Liver (tissue), 9 donors: Measurements from ENCODE around the gene ANKRD33B. TPM values are rescaled to one million over a fixed set of nuclear protein-coding genes. Genes with fewer than 3 reads are reported as not detected.

ENCODE experiments used
- DNase-seq: peaks from one replicate; pipeline ENCODE4 v3.0.0-alpha.2; 2017; ENCODE audit warnings: low spot score
- H3K27ac ChIP-seq, 2 donors: one replicate each; pipeline ENCODE4 v1.7.0; 2013; ENCODE audit warnings: inconsistent platforms in 2 of 2, low read length in 2 of 2, control low read depth in 1 of 2, low read depth in 1 of 2, mild to moderate bottlenecking in 1 of 2
- H3K27me3 ChIP-seq, 4 donors: one replicate each; pipeline versions ENCODE4 v1.6.1 to v1.7.0; 2013; ENCODE audit warnings: low read length in 3 of 4, inconsistent platforms in 1 of 4, mild to moderate bottlenecking in 1 of 4, moderate library complexity in 1 of 4; ENCODE audit not compliant: control insufficient read depth in 4 of 4, insufficient read depth in 4 of 4
- H3K36me3 ChIP-seq, 4 donors: one replicate each; pipeline versions ENCODE4 v1.6.1 to v1.7.0; 2013; ENCODE audit warnings: low read length in 3 of 4, mild to moderate bottlenecking in 3 of 4, low read depth in 1 of 4, moderate library complexity in 1 of 4; ENCODE audit not compliant: control insufficient read depth in 4 of 4, insufficient read depth in 3 of 4
- H3K4me1 ChIP-seq, 4 donors: one replicate each; pipeline versions ENCODE4 v1.6.1 to v1.7.0; 2013; ENCODE audit warnings: low read length in 3 of 4, mild to moderate bottlenecking in 3 of 4, moderate library complexity in 1 of 4; ENCODE audit not compliant: control insufficient read depth in 4 of 4, insufficient read depth in 4 of 4
- H3K4me3 ChIP-seq, 3 donors: one replicate each; pipeline versions ENCODE4 v1.6.1 to v1.7.0; 2013; ENCODE audit warnings: low read length in 3 of 3, control low read depth in 1 of 3, low read depth in 1 of 3, mild to moderate bottlenecking in 1 of 3
- H3K9ac ChIP-seq, 2 donors: one replicate each; pipeline ENCODE4 v1.7.0; 2013; ENCODE audit warnings: low read length in 2 of 2, mild to moderate bottlenecking in 2 of 2, moderate library complexity in 2 of 2, control low read depth in 1 of 2, low read depth in 1 of 2
- H3K9me3 ChIP-seq, 4 donors: one replicate each; pipeline versions ENCODE4 v1.6.1 to v1.7.0; 2013; ENCODE audit warnings: low read length in 3 of 4; ENCODE audit not compliant: control insufficient read depth in 4 of 4
- CTCF ChIP-seq: fragments of 150-350 bp; IDR thresholded peaks from 2 replicates; pipeline ENCODE4 v1.5.1; 2017; ENCODE audit warnings: improper control_type of control experiment, low read depth, low read length; ENCODE audit not compliant: missing input control
- EGR1 ChIP-seq, 2 donors: IDR thresholded peaks; 2 replicates each; pipeline ENCODE4 v1.6.1; 2016 to 2018; ENCODE audit warnings: antibody characterized with exemption in 2 of 2, low read depth in 2 of 2
- FOXA1 ChIP-seq: IDR thresholded peaks from 2 replicates; pipeline ENCODE4 v1.6.1; 2016; ENCODE audit warnings: antibody characterized with exemption
- FOXA2 ChIP-seq: IDR thresholded peaks from 2 replicates; pipeline ENCODE4 v1.6.1; 2016; ENCODE audit warnings: antibody characterized with exemption
- GABPA ChIP-seq, 2 donors: IDR thresholded peaks in 1 of 2; conservative IDR thresholded peaks in 1 of 2; 2 replicates each; pipeline ENCODE4 v1.6.1; 2016; ENCODE audit warnings: antibody characterized with exemption in 2 of 2, mild to moderate bottlenecking in 1 of 2, moderate library complexity in 1 of 2
- HNF4A ChIP-seq, 2 donors: conservative IDR thresholded peaks; 2 replicates each; pipeline ENCODE4 v1.6.1; 2016; ENCODE audit warnings: antibody characterized with exemption in 2 of 2, mild to moderate bottlenecking in 2 of 2
- HNF4G ChIP-seq: IDR thresholded peaks from 2 replicates; pipeline ENCODE4 v1.6.1; 2016; ENCODE audit warnings: antibody characterized with exemption
- JUND ChIP-seq, 2 donors: IDR thresholded peaks; 2 replicates each; pipeline ENCODE4 v1.6.1; 2016; ENCODE audit warnings: antibody characterized with exemption in 2 of 2
- MAX ChIP-seq: IDR thresholded peaks from 2 replicates; pipeline ENCODE4 v1.6.1; 2016; ENCODE audit warnings: antibody characterized with exemption
- NR2F2 ChIP-seq: IDR thresholded peaks from 2 replicates; pipeline ENCODE4 v1.6.1; 2016; ENCODE audit warnings: antibody characterized with exemption
- RAD21 ChIP-seq, 2 donors: IDR thresholded peaks; 2 replicates each; pipeline ENCODE4 v1.6.1; 2016; ENCODE audit warnings: antibody characterized with exemption in 2 of 2, mild to moderate bottlenecking in 2 of 2
- REST ChIP-seq: IDR thresholded peaks from 2 replicates; pipeline ENCODE4 v1.6.1; 2016; ENCODE audit warnings: antibody characterized with exemption, mild to moderate bottlenecking
- RXRA ChIP-seq, 2 donors: IDR thresholded peaks; 2 replicates each; pipeline ENCODE4 v1.6.1; 2017 to 2018; ENCODE audit warnings: antibody characterized with exemption in 2 of 2, mild to moderate bottlenecking in 1 of 2
- SP1 ChIP-seq: IDR thresholded peaks from 2 replicates; pipeline ENCODE4 v1.6.1; 2018; ENCODE audit warnings: antibody characterized with exemption, mild to moderate bottlenecking
- TAF1 ChIP-seq: conservative IDR thresholded peaks from 2 replicates; pipeline ENCODE4 v1.6.1; 2016; ENCODE audit warnings: antibody characterized with exemption, mild to moderate bottlenecking
- YY1 ChIP-seq: IDR thresholded peaks from 2 replicates; pipeline ENCODE4 v1.6.1; 2016; ENCODE audit warnings: antibody characterized with exemption, mild to moderate bottlenecking
- ZBTB33 ChIP-seq: IDR thresholded peaks from 2 replicates; pipeline ENCODE4 v1.6.1; 2016; ENCODE audit warnings: antibody characterized with exemption
- WGBS: extraction: QIAGEN DNeasy Blood & Tissue Kit; methylation state at CpG from one replicate; pipeline ENCODE4 v1.1.7; 2013; 5-methylcytosine and 5-hydroxymethylcytosine counted together
- polyA plus RNA-seq, 2 donors: library from polyadenylated mRNA; stranded (reverse) in 1 of 2; unstranded in 1 of 2; fragments of 200-250 nt in 1 of 2; fragments of >200 nt in 1 of 2; fragmentation: Nextera tagmentation in 1 of 2; extraction: Ambion mirVana in 1 of 2; gene quantifications; one replicate each; pipeline versions ENCODE4 v1.2.1 to v1.2.3, GENCODE V29; 2013 to 2015
- total RNA-seq, 2 donors: library from RNA; depleted of rRNA; stranded (reverse); fragments of >200 nt; gene quantifications; one replicate each; pipeline ENCODE4 v1.2.3, GENCODE V29; 2014
- donor health status: healthy.
- donor health status: healthy.
- donor health status: healthy.
- donor health status: healthy.
- donor health status: healthy.

The ANKRD33B gene
- total and polyA plus RNA-seq, 4 donors: 0.09 to 1.9 (median 0.25) TPM; not detected in 1

- Histone ChIP-seq H3K4me3 (no peak overlapping the region), H3K9ac (no peak overlapping the region), H3K36me3 (no peaks in the 10 kb centered on the region), H3K9me3 (no peaks in the 10 kb centered on the region), H3K27me3 (no peaks in the 10 kb centered on the region), H3K4me1 (peaks cover 0 to 4% (median 0%) of the 10 kb centered on the region in 4 donors), H3K27ac (peak overlapping the region; percentile 33 to 74)
- WGBS: 92% methylated on average over 6 of the region's 6 CpGs
- no peak for TF ChIP-seq CTCF
- no peak for TF ChIP-seq REST
- no peak for TF ChIP-seq RAD21 (IDR thresholded peaks at IDR 0.05)
- TF ChIP-seq RXRA (IDR thresholded peaks at IDR 0.05): no peak
- no peak for TF ChIP-seq YY1
- no peak for TF ChIP-seq MAX
- DNase-seq: no peak
These were observed 31.4 kb downstream of the ANKRD33B start for GRCh38 chr5:10595293-10595671.

GRCh38 chr5:10595672-10596309 lies 31.9 kb downstream of the ANKRD33B start:
- DNase-seq: no peak
- no peak for TF ChIP-seq FOXA2
- no peak for TF ChIP-seq EGR1 (IDR thresholded peaks at IDR 0.05; ENCODE audit: low read depth in 2 of 2)
- TF ChIP-seq ZBTB33: no peak
- TF ChIP-seq TAF1: no peak
- no peak for TF ChIP-seq HNF4G
- peak; percentile 57 to 82 for TF ChIP-seq JUND (IDR thresholded peaks at IDR 0.05)
- TF ChIP-seq REST: no peak
- no peak for TF ChIP-seq SP1
- peak; percentile 50 for TF ChIP-seq YY1
- no peak for TF ChIP-seq RXRA (IDR thresholded peaks at IDR 0.05)
- TF ChIP-seq CTCF: no peak
- TF ChIP-seq FOXA1: no peak
- peak; percentile 35 for TF ChIP-seq MAX
- TF ChIP-seq NR2F2: no peak
- no peak for TF ChIP-seq RAD21 (IDR thresholded peaks at IDR 0.05)
- TF ChIP-seq HNF4A (conservative IDR thresholded peaks at IDR 0.05): no peak
- TF ChIP-seq GABPA (IDR thresholded peaks at IDR 0.05 in 1 of 2, conservative IDR thresholded peaks at IDR 0.05 in 1 of 2): no peak

More at GRCh38 chr5:10595672-10596309, 31.9 kb downstream of the ANKRD33B start:
- no peaks in the 10 kb centered on the region for H3K27me3 ChIP-seq
- H3K4me3 ChIP-seq: no peak overlapping the region
- no peaks in the 10 kb centered on the region for H3K36me3 ChIP-seq
- H3K9me3 ChIP-seq: no peaks in the 10 kb centered on the region
- 49% methylated on average over 8 of the region's 8 CpGs for WGBS
- peaks cover 0 to 4% (median under 1%) of the 10 kb centered on the region in 4 donors for H3K4me1 ChIP-seq
- H3K27ac ChIP-seq: peak overlapping the region; percentile 71 to 74
- peak overlapping the region in 1 of 2 donors; percentile 47 for H3K9ac ChIP-seq
